ENCODE data around the gene TET2.

TET2 gene

DNA sequence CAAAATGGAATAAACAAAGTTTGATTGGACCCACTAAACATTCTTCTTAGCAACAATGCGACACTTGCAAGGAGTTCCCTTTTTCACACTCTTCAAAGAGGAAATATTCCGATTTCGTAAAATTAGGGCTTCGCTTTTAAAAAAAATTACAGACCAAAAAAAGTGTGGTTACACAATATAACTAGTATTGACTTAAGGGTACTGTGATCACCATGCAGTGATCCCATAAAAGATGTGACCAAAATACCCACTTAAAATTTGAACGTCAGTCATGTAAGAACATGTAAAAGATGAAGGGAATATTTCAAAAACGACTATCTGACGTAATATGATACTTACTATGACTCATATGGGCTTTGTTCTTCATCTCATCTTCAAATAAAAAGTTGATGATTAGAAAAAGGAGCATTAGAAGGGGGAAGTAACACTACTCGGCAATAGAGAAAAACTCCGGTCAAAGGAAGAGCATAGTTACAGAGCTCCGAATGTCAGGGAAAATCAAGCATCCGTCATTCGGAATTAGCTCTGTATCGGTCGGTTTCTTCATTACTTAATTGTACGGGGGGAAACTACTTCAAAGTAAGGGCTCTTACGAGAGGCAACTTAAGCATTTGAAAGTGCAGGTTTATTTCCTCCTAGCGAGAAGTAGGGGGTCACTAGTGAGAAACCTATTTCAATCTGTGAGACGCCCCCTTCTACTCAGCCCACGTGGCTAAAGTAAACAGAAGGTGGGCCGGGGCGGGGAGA, 1.3 kb upstream of the TET2 start:
- DNase-seq = peak; percentile 47

DNA sequence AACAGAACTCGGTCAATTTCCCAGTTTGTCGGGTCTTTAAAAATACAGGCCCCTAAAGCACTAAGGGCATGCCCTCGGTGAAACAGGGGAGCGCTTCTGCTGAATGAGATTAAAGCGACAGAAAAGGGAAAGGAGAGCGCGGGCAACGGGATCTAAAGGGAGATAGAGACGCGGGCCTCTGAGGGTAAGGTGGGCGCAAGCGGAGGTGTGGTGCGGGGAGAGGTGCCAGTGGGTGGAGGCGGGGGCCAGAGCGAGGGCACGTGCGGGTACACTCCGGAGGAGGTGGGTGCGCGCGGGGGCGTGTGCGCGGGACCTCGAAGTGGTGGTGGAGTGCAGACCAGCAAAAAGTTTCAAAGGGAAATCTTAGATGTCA, 787 bp upstream of the TET2 start:
- peak; percentile 52 for DNase-seq

DNA sequence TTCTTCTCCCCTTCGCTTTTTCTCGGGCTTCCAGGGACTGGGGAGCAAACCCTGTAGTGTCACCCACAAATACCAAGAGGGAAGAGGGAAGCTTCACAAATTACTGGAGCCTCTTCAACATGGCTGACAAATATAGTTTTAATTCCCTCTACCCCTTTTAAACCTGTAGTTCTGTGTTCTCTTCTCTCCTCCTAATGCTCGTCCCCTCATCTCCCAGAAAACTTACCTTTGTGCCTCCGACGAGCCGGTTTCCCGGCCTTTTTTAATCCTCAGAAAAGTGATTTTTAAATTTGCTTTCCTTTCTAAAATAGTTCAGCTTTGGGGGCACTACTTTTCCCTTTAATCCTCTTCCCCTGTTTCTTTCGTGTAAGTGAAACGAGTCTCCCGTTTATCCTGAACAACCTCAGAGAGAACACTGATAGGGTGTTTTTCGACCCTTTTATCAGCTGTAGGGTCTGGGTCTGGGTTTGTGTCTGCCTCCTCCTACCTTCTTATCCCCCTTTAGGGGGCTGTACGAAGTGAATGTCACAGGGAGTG, 408 bp downstream of the TET2 start:
- peak; percentile 34 for DNase-seq

DNA sequence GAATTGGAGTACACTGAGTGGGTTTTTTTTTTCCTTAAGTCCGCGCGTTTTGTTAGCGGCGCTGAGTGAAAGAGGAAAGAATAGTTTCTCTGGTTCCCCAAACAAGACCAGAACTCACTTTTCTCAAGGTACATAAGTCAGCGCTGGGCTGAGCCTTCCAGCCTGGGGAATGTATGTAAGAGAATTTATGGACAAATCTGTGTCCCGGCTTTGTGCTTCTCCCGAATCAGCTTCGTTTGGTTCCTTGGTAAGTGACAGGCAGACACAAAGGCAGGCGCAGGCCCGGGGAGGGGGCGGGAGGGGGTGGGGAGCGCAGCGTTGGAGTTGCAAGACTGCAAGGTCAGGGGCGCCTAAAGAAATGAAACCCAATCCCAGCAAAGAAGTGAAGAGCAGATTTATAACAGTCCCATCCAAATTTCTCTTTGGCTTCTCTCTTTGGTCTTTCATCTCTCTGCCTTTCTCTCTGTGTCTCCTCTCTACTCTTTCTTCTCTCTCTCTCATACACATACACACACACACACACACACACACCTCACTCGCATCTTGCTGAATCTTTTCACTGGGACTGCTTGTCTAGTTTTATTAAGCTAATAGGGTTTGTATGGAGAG, 981 bp downstream of the TET2 start:
- peak; percentile 53 for DNase-seq

DNA sequence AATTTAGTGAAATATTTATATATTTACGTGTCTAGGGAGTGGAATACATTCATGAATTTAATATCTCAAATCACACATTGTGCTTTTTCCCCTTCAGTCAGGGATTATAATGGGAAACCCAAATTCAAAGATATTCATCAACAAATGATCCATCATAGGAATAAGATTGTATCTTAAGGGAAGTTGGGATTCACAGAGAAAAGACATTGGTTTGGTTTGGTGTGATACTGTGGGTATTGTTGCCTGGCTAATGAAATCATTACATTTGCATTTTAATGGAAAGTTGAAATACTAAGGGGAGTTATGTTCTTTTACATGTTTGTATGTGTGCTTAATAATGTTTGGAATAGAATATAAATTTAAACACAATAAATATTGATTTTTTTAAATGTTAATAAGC, 1.7 kb downstream of the TET2 start:
- no peak for DNase-seq

DNA sequence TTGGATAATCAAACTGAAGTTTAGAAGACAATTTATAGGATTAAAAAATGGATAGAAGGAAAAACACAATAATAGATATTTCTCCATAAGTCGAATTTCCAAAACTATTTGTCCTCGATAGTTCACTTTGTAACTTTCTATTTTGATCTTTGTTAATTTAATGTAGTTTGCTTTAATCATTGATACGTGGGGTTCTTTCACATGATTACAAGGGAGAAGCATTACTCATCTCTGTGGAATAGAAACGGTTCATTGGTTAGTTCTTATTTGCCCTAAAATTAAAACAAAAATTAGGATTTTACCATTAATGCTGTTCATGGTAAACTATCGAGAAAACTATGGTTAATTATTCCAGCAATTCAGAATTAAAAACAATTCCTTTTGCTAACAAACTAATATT, 2.1 kb downstream of the TET2 start:
- DNase-seq = no peak

DNA sequence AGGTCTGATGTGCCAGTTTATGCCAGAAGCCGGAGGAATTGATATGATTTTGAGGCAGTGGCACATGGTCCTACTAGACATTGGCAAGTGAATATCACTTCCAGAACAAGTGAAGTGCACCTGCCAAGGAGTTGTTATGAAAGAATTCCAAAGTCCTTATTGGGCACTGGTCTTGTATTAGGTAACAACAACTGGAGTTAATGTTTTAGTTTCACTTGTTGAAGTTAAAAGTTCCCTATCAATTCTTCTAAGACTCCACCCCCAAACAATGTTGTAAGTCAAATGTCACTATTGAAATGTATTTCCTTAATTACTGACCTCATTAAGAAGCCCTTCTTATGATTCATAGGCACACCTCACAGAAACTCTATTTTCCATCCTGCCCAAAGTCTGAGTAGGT, 3.1 kb downstream of the TET2 start:
- DNase-seq = no peak

DNA sequence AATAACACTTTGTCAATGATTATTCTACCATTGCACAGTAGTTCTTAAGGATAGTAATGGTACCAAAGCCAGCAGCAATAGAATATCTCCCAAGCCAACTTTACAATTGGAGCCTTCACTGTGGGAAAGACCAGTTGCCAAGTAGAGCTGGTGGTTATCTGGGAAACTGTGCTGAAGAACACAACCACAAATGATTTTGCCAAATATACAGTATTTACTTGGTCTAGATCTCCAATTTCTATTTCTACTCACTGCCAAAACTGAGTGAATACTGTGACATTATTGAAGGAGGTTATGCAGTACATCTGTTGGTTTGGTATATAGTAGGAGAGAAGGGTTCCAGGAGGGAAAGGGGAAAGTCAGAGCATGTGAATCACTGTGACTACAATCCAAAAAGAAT, 3.8 kb downstream of the TET2 start:
- DNase-seq = no peak

DNA sequence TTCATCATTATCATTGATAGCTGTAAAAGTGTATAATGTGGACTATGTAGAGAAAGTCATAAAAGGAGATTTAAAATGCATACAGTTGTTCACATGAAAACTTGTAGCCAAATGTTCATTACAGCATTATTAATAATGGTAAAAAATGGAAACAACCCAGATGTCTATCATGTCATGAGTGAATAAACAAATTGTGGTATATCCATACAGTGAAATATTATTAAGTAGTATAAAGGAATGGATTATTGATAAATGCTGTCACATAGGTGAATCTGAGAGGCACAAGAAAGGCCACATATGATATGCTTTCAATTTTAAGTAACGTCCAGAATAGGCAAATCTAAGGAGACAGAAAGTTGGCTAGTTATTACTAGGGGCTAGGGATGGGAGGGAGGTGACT, 7.1 kb downstream of the TET2 start:
- DNase-seq = no peak

DNA sequence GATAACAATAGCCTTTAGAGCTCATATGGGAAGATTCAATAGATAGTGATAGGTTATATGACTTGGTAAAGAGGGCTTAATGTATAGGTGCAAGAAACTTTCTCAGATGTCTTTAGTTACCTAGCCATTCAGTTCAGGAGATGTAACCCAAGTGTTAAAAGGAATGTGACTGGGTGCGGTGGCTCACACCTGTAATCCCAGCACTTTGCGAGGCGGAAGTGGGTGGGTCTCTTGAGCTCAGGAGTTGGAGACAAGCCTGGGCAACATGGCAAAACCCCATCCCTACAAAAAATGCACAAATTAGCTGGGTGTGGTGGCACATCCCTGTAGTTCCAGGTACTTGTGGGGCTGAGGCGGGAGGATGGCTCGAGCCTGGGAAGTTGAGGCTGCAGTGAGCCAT, 7.9 kb downstream of the TET2 start:
- DNase-seq = no peak

DNA sequence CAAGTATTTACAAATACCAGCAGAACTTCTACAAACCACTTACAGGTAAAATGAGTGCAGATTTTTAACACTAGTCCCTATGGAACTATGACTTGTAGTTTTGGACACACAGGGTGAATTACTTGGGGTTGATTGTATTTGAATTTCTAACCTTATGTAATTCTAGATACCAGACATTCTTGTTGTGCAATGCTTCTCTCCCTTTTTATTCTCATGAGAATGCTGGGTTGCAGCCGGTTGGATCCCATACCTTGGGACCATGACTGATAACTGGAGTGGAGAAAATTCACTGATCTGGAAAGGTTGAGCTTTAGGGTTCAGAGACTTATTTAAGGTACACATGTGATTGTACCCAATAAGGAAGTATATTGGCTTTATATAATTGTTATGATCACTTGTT, 8.8 kb downstream of the TET2 start:
- no peak for DNase-seq

DNA sequence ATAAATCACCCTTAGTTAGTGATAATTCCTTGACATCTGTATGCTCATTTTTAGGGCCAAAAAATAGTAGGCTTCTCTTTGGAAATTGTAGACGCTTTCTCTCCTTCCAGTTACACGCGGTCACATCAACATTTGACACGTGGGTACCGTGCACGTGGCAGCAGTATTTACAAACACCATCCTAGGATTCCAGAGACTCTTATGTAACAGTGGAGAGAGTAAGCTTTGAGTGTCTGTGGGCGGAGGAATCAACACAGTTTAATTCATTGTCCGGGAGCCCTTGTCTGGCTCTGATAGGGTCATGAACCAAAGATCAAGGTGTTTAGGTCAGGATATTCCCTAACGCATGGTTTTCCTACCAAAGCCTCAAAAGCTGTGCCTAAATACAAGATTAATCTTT, 12.2 kb downstream of the TET2 start:
- no peak for DNase-seq

DNA sequence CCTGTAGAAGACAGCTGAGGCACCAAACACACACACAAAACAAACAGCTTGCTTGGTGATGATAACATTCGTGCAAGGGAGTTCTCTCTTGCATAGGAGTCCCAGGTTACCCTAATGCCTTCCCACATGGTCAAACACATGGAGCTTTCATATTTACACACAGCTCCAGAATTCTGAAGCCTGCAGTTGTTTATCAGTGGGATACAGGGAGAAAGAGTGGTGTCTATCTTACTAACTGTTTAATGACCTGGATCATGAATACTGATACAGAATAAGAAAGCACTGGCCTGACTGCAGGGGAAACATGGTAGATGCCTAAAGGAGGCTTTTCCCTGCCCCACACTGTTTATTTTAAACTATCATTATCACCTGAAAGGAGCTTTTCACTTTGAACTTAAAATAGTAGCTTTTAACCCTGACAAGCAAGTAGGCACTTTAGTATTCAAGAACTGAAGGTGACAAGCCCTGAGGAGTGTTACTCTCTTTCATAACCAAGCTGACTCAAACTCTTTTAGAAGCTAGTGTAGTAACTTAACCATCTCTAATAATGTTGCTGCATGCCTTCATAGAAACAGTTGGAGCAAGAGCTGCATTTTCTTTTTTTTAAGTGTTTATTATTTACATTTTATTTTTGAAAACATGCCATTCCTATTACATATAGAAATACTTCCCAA, 15.6 kb downstream of the TET2 start:
- no peak for DNase-seq

DNA sequence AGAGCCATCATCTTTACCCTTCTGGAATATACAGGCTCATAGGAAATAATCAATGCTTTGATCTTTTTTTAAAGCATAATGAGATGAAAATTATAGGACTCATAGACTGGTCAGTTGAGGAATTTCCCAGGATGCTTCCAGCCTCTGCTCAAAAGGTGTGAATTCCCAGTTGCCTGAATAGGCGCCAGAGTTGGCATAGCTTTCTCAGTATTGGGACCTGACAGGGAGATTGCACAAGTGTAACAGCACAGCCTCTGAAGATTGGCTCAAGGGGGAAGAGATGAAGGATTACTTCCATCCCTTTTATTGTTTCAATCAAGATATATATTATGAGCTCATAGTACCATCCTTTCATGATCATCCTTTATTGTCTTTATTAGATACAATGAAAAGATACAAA, 17.9 kb downstream of the TET2 start:
- DNase-seq = no peak

DNA sequence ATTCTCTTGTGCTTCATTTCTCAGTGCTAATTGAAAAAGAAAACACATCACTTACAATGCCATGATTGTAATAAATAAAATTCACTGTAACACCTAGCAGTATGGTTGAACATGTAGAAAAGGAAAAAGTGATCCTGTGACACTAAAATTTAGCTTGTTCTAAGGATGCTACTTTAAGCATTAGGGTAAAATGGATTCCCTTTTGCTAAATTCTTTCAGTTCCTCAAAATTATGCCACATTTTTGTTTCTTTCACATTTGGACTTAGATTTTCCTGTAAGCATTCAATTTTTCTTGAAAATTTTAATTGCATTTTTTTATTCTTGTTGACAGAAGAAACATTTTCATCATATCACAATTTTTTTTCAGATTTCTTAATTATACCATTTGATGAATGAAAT, 19.4 kb downstream of the TET2 start:
- no peak for DNase-seq

DNA sequence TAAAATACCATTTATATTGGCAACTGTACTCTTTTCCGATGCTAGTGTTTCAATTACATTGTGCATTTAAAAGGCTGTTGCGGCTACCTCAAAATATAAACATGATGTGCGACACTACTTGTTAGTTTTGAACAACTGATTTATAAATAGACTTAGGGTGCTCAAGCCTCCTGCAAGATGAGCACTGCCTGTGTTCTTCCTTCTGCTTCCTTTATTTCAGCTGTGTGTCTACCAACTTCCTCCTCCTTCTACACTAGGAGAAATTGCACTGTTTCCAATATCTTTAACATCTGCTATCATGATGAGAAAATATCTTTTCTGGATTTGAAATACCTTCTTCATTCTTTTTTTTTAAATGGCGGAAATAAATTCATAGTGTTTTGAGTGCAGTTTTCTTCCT, 24.0 kb downstream of the TET2 start:
- DNase-seq = no peak

DNA sequence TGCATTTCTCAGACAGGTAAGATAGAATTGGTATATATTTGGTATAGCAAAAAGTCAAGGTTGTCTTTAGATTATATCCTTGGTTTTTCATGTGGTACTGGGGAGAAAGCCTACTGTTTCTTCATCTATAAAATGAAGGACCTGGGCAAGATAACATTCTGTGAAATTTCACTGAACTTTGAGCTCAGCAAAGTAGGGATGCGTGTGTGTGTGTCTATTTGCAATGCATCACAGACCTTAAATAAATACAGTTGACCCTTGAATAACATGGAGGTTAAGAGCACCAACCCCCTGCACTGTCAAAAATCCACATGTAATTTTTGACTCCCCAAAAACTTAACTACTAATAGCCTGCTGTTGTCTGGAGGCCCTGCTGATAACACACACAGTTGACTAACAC, 25.2 kb downstream of the TET2 start:
- no peak for DNase-seq

DNA sequence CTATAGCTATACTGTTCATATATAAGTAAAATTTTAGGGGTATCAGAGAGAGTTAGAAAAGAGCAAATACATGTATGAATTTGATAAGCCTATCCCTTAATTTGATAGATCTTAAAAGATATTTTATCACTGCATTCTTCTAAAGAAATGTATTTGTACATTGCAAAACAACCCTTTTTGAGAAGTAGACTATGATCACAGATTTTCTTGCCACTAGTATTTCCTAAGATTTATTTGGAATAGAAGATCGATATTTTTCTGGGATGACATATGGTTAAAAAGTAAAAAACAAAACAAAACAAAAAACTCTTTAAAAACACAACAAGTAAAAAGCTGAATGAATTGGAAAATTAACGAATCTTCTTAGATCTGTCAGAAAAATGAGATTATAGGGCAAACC, 27.4 kb downstream of the TET2 start:
- DNase-seq = no peak

DNA sequence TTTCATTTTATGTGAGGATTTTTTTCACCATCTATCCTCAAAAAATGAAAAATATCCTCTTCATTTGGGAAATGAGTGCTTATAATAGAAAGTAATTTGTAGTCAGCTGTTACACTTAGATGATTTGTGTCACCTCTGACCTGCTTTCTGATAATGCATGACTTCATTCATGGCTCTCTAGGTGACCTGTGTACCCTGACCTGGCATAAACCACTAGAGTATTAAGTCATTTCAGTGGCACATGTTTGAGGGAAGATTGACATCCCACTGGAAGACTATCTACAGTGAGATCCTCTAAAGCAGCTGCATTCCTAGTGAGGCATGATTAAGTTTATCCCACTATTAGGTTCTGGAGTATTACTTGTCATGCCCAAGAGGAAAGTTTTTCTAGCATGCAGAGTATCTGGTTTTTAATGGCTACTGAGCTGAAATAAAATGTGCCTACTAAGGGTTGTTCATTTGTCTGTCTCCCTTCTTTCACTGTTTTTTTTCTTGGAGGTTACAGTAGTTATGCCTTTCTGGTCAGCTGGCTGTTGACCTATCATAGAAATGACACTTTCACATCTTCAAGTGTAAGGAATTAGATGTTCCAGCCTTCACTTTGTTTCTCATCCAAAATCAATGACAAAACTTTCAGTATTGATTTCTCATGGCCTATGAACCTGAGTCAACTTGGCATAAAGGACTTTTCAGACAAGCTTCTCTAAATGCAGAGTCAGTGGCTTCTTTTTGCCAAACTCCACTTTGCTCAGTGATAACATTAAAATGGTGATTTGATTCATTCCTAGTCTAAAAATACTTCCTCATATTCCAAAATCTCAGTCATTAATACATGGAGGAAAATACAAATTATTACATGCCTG, 33.1 kb downstream of the TET2 start:
- peak; percentile 9 for DNase-seq

DNA sequence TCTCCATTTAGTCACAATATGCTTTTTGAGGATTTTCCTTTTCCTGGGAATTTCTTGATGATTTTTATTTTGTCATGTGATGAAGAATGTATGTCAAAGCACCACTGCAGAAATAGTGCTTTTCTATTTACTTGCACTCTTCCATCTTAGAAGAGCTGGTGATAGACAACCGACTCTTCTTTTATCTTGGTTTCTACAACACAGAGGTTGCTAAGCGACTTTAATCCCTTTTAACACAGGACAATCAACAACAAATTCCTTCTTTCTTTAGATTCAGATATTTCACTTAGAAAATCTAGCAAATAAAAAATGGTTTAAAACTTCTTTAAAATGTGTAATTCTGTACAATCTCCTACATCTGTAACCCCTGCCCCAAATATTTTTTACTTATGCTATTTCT, 34.6 kb downstream of the TET2 start:
- peak; percentile 21 for DNase-seq

DNA sequence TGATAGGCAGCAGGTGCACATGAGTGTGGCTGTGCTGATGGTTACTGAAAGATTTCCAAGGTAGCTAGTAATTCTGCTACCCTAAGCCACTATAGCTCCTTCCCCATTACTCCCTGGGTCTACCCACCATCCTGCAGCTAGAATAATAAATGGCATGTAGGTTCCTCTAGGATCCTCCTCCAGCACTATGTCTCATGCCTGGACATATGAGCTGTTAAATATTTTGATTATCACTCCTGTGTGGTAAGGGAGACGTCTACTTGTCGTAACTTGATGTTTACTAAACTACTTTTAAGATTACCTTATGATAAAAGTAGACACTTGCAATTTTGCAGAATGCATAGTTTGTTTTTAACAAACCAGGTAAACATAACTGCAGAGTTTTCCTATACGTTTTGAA, 35.5 kb downstream of the TET2 start:
- no peak for DNase-seq

DNA sequence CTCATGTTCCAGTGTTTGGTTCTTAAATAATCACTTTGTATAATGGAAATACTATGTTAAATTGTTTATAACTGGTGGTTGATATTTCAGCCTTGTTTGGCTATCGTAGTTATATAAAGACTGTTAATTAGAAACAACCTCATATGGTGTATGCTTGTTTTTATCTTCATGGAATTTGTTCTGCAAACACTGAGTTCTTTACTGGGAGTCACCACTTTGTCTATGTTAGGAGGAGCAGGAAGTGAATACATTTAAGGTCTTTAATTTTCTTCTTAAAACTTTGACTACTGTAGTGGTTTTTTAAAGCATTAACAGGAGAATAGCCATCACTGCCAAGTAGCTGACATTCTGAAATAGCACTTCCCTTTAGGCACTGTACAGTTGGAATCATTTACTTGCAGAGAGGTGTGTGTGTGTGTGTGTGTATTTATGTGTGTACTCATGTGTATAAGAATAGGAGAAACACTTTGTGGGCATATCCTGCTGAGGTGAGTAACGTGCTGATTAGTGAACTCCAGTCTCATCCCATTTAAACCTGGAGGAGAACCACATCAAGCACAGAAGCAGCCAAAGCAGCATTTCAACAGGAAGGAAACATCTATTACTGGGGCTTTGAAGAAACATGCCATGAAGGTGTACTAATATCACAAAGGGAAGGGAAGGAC, 37.8 kb downstream of the TET2 start:
- no peak for DNase-seq

DNA sequence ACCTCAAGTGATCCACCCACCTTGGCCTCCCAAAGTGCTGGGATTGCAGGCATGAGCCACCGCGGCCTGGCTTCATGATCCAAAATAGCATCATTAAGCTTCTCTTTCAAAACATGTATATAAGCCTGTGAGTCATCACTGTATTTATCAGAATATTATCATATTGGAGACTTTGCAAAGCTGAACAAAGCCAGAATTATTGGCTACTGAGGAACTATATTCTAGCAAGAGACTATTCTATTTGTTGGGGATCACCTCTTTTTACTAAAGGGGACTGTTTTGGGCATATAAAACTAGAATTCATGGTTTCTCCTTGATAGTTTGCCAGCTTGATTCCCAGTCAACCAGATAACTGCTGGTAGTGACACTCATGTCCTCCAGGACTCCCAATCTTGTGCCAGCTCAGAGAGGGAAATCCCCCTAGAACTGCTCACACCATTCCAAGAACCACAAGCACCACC, 40.1 kb downstream of the TET2 start:
- DNase-seq = no peak
